ENCODE measurements around the gene GP1BB.
A peak's percentile ranks its signal among the peaks of the same experiment; 100 is the strongest.

GP1BB gene

DNA sequence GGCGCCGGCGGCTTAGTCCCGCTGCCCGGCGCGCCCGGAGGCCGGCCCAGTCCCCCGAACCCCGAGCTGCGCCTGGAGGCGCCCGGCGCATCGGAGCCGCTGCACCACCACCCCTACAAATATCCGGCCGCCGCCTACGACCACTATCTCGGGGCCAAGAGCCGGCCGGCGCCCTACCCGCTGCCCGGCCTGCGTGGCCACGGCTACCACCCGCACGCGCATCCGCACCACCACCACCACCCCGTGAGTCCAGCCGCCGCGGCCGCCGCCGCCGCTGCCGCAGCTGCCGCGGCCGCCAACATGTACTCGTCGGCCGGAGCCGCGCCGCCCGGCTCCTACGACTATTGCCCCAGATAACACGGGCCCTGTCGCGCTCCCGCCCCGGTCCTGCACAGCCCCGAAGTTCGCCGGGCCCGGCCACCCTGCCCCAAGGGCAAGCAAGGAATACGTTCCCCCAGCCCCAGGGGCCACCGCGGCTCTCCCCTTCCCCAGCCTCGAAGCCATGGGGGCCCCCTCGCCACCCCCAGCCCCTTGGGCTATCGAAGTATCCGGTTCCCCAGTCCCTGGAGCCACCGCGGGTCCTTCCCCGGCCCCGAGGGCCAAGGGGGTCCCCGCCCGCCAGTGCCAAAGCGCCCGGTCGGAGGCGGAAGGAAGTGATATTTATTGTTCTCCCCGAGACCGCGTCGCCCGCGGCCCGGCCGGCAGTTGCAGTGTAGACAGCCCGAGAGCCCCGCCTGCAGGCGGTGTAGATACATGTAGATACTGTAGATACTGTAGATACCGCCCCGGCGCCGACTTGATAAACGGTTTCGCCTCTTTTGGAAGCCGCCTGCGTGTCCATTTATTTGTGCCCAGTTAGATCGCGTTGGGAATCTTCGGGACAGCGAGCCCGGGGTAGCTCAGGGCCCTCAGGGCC is 43.4 kb downstream of the GP1BB start:
- peak; percentile 57 for DNase-seq (ENCODE audit: low spot score)

DNA sequence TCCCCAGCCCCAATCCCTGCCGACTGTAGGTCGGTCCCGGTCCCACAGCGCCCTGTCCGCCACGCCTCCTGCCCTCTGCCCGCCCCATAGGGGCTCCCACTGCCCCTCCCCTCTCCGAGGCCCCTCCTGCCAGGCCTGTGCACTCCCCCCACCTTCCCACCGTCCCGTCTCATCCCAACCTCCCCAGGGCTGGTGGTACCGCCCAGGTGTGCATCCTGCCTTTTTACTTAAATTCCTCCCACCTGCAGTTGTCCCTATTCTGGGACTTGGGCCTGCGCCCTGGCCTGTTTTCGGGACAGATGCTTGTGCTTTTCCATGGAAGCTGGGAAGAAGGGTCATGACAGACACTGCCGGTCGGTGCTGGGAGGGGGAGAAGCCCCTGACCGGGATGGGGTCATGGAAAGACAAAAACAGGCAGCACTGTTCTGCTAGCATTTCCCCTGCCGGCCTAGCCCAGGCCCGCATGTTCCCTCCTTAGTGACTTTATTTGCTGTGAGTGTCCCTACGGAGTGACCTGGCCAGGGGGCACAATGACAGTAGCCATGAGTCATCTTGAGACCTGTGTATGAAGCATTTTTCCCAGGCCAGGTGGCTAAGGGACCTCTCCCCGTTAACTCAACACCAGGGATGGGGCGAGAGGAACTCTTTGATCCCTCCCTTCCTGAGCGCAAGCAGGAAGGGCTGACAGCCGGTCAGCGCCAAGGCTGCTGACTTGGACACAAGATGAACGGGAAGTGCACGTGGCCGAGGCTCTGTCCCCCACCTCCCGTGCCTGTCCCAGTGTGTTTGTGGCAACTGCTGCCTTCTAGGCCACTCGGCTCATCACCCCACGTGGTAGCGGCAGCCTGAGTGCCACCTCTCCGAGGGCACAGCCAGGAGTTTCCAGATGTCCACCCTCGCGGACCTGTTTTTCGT is 44.3 kb downstream of the GP1BB start:
- DNase-seq (ENCODE audit: low spot score): no peak

DNA sequence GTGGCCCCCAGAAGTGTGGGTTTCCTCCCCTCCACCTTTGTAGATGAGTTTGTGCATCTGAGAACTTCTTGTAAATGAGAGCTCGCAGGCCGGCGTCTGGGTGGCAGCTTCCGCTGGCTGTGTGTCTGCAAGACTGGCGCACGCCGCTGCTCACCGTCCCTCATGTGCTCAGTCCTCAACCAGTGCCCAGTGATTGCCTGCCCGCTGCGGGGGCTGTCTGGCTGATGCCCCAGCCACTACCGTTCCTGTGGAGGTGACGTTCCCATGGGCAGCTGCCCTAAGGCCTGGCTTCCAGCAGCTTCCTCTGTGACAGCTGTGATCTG is 46.0 kb downstream of the GP1BB start:
- no peak for DNase-seq (ENCODE audit: low spot score)

DNA sequence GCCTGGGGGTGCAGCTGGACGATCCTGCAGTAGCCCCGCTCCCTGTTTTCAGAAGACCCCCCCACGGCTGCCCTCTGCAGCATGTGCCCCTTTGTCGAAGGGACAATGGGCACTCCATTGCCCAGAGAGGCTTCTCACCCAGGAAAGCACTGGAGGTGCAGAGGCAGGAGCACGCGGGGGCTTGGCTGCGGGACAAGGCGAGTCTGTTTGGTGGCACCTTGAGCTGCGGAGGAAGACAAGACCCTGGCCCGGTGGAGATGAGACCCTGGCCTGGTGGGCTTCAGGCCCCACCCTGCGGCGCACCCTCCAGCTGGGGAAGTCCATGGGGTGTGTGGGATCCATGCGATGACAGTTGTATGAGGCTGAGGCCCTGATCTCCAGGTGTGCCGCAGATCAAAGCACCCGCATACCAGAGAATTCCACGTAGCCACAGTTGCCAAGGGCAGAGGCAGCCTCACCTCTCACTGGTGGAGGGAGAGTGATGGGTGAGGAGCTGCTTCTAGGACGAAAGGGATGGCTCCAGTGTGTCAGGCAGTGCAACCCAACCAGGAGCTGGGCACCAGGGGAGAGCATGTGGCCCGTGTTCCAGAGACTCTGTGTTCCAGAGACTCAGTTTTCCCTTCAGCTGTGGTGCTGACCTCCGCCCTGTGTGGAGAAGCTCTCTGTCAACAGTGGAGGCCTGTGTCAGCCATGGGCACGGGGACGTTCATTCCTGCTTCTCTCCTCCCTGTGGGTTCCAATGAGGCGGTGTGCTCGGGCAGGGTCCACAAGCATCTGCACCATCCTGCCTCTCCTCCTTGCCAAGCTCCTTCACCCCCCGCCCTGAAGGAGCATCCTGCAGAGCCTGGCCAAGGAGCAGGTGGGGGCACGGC is 47.2 kb downstream of the GP1BB start:
- no peak for DNase-seq (ENCODE audit: low spot score)

DNA sequence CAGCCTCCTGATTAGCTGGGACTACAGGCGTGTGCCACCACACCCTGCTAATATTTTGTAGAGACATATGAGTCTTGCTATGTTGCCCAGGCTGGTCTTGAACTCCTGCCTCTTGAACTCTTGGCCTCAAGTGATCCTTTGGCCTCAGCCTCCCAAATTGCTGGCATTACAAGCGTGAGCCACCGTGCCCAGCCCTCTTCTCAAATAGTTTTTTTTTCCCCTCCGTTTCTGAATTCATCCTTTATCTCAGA is 49.0 kb downstream of the GP1BB start:
- no peak for DNase-seq (ENCODE audit: low spot score)

DNA sequence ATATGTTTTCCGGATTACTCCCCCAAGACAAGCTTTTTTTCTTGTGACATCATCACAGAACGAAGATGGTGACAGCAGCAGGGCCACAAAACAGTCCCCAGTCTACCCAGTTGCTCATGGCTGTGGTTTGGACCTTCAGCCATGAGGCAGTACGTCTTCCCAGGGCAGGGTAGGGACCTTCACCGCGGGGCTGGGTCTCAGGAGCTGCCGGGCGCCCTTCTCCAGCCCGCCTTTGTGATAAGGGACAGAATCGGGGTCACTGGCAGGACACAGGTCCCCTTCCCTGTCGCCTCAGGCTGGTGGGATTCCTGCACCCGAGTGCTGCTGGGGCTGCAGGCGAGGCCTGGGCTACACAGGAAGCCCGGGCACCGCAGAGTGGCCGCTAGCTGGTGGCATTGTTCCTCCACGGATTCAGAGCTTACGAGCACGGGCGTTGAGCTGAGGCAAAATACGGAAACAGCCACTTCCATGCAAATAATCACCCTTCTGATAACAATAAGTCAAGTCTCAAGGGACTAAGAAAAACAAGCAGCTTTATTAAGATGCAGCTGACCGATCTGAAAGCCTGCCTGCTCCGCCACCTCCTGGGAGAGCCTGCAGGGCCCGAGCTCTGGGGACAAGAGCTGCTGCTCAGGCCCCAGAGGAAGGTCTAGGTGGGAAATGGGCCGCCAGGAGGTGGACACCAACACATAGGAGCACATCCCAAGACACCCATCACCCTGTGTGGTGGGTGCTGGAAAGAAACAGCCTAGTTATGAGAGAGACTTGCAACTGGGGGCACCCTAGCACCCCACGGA is 49.5 kb downstream of the GP1BB start:
- no peak for DNase-seq (ENCODE audit: low spot score)

DNA sequence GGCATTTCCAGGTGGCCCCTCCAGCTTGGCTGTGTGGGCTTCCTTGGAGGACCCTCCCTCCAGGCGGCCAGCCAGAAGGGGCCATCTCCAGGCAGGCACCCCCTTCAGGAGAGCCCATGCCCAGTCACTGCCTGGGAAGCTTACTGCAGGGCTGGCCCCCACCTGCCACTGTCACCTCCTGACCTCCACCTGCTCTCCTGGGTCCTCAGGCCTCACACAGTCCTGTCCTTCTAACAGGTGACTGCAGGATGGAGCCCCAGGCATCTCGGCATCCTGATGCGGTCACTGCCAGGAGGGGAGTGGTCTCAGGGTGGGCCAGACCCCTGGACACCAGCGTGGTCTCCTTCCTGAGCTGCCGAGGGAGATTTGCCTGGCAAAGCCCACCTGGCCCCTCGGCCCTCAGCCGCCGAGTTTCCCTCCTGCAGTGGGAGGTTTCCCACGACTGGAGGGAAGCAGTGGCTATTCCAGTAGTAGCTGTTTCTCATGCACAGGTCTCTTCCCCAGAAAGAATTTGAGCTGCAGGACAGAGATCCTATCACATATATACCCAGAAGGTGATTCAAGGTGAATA is 50.2 kb downstream of the GP1BB start:
- no peak for DNase-seq (ENCODE audit: low spot score)
